Neutrophil (primary cell): ENCODE measurements around the gene SERTAD2.

Experiments used
- H3K27ac ChIP-seq: fragments of 200-600 bp; sonication (generic); 2 replicates; pipeline ENCODE4 v1.5.1; 2016; ENCODE audit warnings: mild to moderate bottlenecking, moderate library complexity
- H3K27me3 ChIP-seq: fragments of 200-600 bp; sonication (generic); 2 replicates; pipeline ENCODE4 v1.6.0; 2016; ENCODE audit warnings: mild to moderate bottlenecking
- H3K36me3 ChIP-seq: fragments of 200-600 bp; sonication (generic); 2 replicates; pipeline ENCODE4 v1.5.1; 2017
- H3K4me1 ChIP-seq, 2 experiments: fragments of 200-600 bp in 1 of 2; sonication (generic) in 1 of 2; 1 replicate in 1 of 2; 2 replicates in 1 of 2; pipeline versions ENCODE4 v1.5.1 to v1.6.1; 2013 to 2016; ENCODE audit warnings: low read depth in 1 of 2, low read length in 1 of 2, mild to moderate bottlenecking in 1 of 2, moderate library complexity in 1 of 2; ENCODE audit not compliant: control insufficient read depth in 1 of 2, insufficient read depth in 1 of 2
- H3K4me3 ChIP-seq, 2 experiments: fragments of 200-600 bp in 1 of 2; sonication (generic) in 1 of 2; 1 replicate in 1 of 2; 2 replicates in 1 of 2; pipeline ENCODE4 v1.5.1; 2013 to 2016; ENCODE audit warnings: low read depth in 1 of 2, low read length in 1 of 2, mild to moderate bottlenecking in 1 of 2, moderate library complexity in 1 of 2
- H3K9me3 ChIP-seq: fragments of 200-600 bp; sonication (generic); 2 replicates; pipeline ENCODE4 v1.5.1; 2016
- TF ChIP-seq, protein P1 (sequence below): fragments of 200-600 bp; sonication (generic); IDR thresholded peaks from 2 replicates; pipeline ENCODE4 v1.5.1; 2016; ENCODE audit warnings: antibody characterized with exemption

SERTAD2 gene

DNA sequence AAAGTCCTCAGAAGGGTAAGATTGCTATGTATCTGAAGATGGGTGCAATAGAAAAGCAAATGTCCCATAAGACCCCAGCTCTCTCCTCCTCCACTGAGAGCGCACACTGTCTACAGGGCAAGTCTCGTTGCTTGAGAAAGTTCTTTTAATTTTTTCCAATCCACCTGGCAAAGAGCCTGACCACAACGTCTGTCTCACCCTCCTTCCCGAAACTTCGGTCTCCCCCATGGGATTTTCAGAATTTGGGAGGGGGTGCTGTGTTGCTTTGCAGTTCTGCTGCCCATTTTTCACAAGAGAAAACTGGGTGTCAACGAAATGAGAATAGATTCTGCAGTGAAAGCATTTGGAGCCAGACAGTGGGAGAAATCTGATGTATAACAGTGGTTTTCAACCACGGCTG, 40.4 kb downstream of the SERTAD2 start:
- H3K9me3 ChIP-seq, result no peaks in the 10 kb centered on the region
- TF ChIP-seq, protein P1, sequence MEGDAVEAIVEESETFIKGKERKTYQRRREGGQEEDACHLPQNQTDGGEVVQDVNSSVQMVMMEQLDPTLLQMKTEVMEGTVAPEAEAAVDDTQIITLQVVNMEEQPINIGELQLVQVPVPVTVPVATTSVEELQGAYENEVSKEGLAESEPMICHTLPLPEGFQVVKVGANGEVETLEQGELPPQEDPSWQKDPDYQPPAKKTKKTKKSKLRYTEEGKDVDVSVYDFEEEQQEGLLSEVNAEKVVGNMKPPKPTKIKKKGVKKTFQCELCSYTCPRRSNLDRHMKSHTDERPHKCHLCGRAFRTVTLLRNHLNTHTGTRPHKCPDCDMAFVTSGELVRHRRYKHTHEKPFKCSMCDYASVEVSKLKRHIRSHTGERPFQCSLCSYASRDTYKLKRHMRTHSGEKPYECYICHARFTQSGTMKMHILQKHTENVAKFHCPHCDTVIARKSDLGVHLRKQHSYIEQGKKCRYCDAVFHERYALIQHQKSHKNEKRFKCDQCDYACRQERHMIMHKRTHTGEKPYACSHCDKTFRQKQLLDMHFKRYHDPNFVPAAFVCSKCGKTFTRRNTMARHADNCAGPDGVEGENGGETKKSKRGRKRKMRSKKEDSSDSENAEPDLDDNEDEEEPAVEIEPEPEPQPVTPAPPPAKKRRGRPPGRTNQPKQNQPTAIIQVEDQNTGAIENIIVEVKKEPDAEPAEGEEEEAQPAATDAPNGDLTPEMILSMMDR, result no peak
- H3K27ac ChIP-seq, result no peak overlapping the region
- no peak overlapping the region for H3K4me3 ChIP-seq
- no peaks in the 10 kb centered on the region for H3K36me3 ChIP-seq
- H3K4me1 ChIP-seq, result peaks cover 15 to 16% of the 10 kb centered on the region in 2 experiments
- H3K27me3 ChIP-seq, result no peaks in the 10 kb centered on the region

DNA sequence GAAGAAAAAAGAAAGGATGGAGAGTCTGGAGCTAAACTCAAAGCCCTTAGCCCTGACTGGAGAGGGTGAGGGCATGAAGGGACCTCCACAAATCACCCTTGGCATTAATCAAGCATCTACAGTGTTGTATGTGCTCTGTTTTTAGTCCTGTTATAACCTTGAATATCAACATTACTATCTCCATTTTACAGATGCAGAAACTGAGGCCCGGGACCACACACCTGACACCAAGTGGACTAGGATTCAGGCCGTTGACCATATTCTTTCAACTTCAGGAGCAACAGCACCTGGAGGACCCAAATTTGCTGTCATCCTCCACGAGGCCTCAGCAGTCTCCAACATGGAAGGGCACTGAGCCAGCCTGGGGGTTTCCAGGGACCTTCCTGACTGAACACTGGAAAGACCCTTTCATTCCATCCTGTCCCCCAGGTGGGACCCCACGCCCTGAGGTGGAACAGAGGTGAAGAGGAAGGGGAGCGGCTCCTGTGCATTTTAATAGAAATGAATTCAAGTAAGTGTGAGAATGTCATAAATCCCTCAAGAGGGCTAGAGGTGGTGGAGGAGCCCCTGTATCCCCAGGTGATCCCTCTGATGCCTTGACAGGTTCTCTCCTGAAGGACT, 41.0 kb downstream of the SERTAD2 start:
- H3K36me3 ChIP-seq, result no peaks in the 10 kb centered on the region
- H3K9me3 ChIP-seq, result no peaks in the 10 kb centered on the region
- TF ChIP-seq, protein P1, result no peak

GRCh38 chr2:64610316-64610855, 43.3 kb downstream of the SERTAD2 start:
- Histone ChIP-seq H3K9me3 (no peaks in the 10 kb centered on the region), H3K27ac (no peak overlapping the region), H3K4me3 (no peak overlapping the region), H3K4me1 (peaks cover 35% of the 10 kb centered on the region in 2 experiments), H3K27me3 (no peaks in the 10 kb centered on the region), H3K36me3 (no peaks in the 10 kb centered on the region)
- TF ChIP-seq, protein P1, result no peak

More for the DNA sequence above, 41.0 kb downstream of the SERTAD2 start:
- H3K4me3 ChIP-seq, result no peak overlapping the region
- H3K4me1 ChIP-seq, result peaks cover 20 to 22% of the 10 kb centered on the region in 2 experiments
- H3K27me3 ChIP-seq, result no peaks in the 10 kb centered on the region
- H3K27ac ChIP-seq, result no peak overlapping the region

- Histone ChIP-seq H3K27me3 (no peaks in the 10 kb centered on the region), H3K4me3 (peak overlapping the region; percentile 70 to 81), H3K36me3 (no peaks in the 10 kb centered on the region), H3K27ac (peak overlapping the region; percentile 91), H3K4me1 (peaks cover 35% of the 10 kb centered on the region in 2 experiments), H3K9me3 (no peaks in the 10 kb centered on the region)
- TF ChIP-seq, protein P1, result no peak
Observed at GRCh38 chr2:64609942-64610281, 43.8 kb downstream of the SERTAD2 start.

- Histone ChIP-seq H3K27me3 (no peaks in the 10 kb centered on the region), H3K4me3 (peak overlapping the region; percentile 70 to 81), H3K36me3 (no peaks in the 10 kb centered on the region), H3K4me1 (peaks cover 35% of the 10 kb centered on the region in 2 experiments), H3K9me3 (no peaks in the 10 kb centered on the region), H3K27ac (peak overlapping the region; percentile 91)
- TF ChIP-seq, protein P1, result peak; percentile 71
Observed at GRCh38 chr2:64609227-64609941, 44.3 kb downstream of the SERTAD2 start.
